GM19328 (cell line): ENCODE measurements around the gene LEAP2.

Experiments used
- ATAC-seq: cut with Tn5 transposase; IDR thresholded peaks from one replicate; pipeline ENCODE4 v1.9.1; 2021; ENCODE audit warnings: mild to moderate bottlenecking, moderate library complexity; ENCODE audit not compliant: unreplicated experiment

LEAP2 gene

DNA sequence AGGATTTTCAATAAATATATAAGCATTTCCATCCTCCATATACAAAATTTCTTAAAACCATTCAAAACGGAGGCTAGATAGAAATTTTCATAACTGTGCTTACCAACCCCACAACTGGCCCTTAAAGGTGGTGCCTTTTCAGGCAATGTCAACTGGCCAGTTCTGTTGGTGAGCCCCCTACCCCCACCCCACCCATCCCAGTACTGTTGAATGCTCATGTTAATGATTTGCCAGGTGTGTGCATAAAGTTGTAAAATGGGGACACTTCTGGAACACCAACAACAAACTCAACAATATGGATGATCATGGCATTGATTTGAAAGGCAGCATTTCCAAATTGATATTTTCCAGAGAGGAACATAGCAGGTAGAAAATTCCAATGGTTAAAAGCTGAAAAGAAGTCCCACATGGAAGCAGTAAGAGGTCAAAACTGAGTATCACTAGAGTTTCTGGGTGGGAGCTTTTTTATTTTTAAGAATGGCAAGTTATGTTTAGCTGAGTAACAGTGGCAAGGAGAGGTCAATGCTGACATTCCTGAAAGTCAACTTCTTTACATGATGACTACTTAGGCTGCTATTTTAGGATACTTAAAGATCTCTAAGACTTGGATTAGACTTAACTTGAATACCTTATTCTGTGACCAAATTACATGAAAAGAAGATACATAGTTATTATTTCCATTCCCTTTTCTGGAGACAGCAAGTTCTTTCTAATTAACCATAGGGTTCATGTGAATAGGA is 2.7 kb downstream of the LEAP2 start:
- ATAC-seq, result no peak

DNA sequence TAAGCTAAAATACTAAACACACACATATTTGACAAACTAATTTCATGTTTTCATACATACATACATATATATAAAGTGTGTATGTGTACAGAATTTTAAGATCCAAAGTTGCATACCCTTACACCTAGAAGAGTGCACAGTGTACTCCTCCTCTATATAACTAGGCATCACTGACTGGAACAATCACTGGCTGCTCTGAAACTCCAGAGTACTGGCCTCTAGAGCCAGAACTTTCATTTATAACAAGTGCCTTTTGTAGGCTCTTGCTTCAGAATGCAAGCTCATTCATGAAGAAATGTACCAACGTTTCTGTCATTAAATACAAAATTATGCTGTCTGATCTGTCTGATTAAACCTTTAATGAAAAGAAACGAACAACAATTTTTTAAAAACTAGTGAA is 4.0 kb downstream of the LEAP2 start:
- ATAC-seq, result no peak

DNA sequence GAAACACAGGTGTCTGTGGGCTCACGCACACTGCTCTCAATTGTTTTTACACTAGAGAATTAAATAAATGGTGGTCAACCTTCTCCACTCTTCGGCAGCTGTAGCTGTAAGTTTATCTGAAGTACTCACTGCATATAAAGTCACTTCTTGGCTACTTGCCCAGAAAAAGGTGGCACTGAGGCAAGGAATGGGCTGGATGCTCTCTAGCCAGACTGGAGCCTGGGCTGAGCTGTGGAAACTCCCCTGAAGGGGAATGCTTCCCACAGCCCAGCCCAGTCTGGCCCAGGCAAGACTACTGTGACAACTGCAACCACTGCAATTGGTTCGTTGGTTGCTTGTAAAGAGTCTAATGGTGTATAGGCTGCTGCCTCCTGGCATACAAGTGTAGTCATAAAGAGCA is 4.5 kb downstream of the LEAP2 start:
- no peak for ATAC-seq

DNA sequence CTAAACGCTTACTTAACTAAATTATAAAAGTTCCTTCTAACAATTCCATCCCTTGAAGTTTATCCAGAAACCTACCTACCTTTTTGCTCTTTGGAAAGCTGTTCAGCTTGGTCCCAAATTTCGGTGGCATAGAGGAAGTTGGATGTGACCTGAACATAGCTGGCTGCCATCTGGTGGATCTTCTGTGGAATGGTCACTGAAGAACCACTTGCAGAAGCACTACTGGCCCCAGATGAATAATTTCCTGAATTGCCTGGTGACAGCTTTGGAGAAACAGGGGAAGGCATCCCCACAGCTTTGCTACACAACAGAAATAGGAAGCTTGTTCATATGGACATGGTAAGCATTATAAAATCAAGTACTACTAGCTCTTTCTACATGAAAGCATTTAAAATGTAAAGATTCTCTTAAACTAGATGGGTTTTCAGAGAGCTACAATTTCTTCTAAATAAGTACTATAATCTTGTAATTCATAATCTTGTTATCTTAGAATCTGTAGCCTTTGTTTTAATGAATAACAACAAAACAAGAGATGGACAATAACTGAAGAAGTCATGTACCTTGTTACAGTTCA is 9.9 kb downstream of the LEAP2 start:
- no peak for ATAC-seq

DNA sequence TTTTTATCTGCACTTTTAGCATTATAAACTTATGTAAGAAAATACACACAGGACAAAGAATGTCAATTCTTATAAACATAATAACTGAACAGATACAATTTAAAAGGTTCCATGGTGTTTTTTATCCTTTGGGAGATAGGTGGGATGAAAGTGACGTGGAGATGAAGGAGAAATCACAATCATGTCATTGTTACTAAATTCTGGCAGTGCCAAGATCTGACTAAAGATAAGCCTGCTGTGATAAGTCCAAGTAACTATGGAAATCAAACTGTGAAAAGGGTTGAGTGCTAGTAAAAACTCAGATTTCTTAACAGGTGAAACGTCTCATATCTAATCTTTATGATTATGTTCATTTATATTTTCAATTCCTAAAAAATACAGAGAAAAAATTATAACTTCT is 11.1 kb downstream of the LEAP2 start:
- ATAC-seq, result no peak

DNA sequence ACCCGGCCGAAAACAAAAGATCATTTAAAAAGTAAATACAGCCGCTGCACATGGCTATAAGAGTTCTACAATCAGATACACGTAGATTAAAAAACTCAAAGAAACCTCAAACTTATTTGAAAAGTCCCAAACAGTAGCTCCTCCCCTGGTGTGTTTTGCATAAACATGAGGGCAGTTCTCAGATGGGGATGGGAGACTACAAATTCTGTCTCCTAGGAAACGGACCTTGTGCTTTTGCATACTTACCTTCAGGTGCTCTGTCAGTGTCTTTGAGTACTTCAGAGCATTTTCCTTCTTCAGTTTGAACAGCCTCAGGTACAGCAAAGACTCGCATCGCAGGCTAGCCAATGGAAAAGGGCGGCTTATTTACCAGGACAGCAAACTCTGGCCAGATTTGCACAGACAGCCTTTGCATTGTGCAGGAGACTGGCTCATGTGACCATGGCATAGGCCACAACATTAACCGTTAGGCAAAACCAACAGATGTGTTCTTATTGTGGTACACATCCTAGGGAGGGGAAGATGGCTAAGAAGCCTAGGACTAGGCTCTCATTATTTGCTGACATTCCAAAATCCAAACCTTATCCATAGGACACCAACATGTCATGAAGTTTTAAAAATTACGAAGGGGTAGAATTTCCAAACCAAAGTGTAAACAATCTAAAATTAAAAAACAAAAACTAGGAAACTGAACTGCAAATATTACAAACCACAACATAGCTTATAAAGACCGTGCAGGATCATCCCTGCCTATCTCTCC is 12.8 kb downstream of the LEAP2 start:
- no peak for ATAC-seq

DNA sequence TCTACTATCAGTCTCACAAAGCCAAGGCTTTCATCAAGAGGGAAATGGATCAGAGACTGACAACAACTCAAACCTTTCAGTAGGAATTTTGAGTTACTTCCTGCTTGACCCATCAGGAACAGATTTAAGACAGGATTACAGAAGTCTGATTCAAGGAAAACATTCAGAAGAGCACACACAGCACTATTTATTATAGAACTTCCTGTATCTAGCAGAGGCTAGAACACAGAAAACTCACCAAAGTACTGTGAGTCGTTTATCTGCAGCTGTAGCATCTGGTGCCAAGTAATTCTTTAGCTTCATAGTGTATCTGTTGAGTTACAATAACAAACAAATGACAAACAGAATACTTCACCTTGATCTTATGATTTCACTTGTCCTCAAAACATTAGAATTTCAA is 13.8 kb downstream of the LEAP2 start:
- ATAC-seq, result no peak

DNA sequence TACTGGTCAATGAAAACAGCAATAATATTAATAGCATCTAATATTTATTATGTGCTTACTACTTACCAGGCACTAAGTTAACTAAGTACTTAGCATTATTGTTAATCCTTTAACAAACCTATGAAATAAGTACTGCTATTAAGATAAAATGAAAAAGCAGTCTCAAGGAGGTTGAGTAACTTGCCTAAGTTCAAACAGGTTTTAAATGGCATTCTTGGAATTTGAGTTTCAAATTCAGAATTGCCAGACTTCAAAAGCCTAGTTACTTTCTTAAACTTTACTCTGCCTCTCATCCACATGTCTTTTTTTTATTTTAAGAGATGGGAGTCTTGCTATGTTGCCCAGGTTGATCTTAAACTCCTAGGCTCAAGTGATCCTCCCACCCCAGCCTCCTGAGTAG is 16.0 kb downstream of the LEAP2 start:
- ATAC-seq, result no peak

DNA sequence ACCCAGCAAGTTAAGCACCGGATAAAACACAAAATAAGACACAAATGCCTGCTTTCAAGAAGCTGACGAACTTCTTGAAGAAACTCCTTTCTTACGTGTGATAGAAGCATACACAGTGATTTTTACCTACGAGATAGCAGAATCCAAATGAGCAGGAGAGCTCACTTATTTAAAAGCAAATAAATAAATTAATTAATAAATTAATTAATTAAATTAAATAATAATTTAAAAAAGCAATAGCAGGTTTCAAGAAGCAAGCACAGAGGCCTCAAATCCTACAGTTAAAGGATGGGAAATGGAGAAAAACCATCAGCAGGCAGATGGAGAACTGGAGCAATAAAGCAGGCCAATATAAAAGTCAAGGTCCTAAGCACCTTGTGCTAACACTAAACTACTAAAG is 17.3 kb downstream of the LEAP2 start:
- ATAC-seq, result no peak

DNA sequence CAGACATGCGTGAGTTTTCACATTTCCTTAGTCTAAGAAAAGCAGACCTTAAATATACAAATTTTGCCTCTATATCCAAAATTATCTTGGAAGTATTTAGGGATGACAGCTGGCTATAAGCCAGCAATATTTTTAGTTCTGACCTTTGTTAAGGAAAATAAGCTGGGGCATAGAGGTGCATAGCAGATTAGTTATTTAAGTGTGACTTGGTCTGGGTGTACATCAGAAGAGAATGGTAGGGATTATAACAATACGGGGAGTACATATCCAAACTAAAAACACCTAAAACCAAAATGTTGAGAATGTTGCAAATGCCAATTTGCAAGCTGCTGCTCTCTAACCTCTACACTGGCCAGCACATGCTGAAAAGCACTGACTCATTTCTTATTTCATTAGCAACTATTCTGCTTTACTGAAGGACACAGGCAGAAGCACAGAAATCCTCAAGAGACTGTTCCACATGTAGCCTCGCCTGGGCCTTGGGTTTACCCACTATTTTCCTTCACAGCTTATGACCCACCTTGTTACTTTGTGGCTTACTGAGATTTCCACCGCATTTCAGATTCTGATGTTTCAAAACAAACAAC is 22.3 kb downstream of the LEAP2 start:
- no peak for ATAC-seq

DNA sequence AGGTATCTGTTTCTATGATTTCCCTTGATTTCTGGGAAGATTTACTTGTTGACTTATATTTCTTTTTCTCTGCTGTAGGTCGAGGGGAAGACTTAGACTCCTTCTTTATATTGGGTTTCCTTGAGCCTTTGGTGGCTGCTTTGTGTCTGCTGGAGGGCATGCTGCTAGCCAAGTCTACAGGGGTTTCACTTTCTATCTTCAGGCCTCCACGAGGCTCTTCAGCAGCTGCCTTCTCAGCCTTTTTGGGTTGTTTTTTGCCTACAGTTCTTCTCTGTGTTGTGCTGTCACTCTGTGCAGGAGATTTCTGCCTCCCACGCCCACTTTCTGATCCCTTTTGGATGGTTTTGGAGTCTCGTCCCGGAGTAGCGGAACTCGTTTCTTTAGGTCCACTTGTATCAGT is 23.2 kb downstream of the LEAP2 start:
- no peak for ATAC-seq

DNA sequence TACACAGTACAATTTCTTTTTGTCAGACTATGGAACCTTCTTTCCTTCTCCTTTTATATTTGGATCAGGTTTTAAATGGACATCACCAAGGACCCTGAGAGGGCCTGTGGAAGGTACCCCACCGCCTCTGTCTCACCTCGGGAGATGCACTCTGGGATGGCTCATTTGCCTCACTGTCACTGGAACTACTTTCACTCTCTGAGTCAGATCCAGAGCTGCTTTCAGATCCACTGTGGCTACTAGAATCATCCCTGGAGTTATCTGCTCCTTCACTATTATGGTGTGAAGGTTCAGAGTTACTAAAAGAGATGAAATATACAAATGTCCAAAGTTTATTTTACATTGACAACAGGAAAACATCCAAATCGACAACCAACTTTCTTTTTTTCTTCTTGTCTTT is 24.6 kb downstream of the LEAP2 start:
- ATAC-seq, result no peak

DNA sequence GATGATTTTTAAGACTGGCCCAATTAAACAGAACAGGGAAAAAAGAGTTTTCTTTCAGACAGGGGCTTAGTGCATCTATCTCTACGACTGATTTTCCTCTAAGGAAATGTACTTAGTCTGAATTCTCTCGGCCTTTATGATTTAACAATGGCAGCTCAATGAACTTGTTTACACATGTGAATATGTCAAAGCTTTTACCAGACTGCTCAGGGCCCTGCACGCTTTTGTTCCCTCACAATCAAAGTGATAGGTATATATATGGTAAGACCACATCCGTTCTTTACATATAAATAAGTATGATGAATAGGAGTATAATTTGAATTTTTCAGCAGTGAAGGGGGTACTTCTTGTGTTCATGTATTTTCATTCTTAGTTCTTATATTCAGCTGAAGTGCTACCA is 27.6 kb downstream of the LEAP2 start:
- ATAC-seq, result no peak

DNA sequence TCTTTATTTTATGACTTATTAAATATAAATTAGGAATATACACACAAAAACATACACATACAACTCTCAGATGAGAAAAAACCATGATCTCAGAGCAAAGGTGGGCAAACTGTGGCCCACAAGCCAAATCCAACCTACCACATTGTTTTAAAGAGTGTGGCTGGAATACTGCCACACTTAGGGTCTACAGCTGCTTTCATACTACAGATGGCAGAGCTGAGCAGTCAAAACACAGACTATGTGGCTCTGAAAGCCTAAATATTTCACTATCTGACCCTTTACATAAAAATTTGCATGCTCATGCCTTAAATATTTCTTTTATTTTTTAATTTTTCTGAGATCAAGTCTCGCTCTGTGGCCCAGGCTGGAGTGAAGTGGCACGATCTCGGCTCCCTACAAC is 28.3 kb downstream of the LEAP2 start:
- ATAC-seq, result no peak

DNA sequence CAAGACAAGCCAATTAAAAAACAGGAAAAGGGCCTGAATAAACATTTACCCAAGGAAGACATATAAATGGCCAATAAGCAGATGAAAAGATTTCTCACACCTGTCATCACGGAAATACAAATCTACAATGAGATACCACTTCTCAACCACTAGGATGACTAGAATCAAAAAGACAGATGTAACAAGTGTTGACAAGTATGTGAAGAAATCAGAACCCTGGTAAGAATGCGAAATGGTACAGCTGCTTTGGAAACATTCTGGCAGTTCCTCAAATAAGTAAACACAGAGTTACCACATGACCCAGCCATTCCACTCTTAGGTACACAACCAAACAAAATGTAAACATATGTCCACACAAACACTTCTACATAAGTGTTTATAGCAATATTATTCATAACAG is 32.5 kb downstream of the LEAP2 start:
- ATAC-seq, result no peak

DNA sequence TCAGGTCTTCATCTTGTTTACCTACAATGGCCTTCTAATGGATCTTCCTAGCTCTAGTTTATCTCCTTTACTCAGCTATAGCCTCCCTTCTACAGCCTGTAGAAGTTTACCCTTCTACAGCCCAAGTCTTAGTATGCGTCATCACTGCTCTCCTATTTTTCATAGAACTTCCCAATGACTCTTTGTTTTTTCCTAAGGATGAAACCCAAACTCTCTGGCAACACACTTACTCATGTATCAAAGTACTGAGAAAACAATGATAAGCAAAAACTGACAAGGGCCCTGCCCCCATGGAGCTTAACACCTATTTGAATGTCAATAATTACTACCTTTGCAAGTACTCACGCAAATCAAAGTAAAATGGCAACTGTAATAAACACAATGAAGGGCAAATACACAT is 33.7 kb downstream of the LEAP2 start:
- ATAC-seq, result no peak

DNA sequence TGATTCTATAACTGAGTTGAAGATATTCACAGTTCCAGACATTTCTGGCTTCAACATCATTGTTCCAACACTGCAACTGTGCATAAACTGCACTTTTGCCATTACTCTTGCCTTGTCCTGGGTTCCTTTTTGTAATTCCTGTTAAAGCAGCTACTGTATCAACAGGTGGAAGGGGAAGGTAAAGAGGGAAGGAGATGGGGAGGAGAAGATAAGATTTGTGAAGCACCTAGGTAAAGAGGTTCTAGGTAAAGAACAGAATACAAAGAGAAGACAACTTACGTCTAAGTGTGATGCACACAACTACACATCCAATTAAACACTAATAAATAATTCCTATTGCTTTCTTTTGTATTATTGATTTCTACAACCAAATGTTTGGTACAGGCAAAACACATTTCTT is 36.2 kb downstream of the LEAP2 start:
- no peak for ATAC-seq

DNA sequence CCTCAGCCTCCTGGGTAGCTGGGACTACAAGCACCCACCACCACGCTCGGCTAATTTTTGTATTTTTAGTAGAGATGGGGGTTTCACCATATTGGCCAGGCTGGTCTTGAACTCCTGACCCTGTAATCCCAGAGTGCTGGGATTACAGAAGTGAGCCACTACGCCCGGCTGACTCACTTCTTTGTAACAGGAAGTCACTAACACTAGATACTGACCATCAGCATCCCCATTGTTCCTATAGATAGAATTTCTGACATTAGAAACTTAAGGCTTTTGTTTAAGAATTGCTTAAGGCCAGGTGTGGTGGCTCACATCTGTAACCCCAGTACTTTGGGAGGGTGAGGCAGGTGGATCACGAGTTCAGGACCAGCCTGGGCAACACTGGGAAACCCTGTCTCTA is 42.2 kb downstream of the LEAP2 start:
- no peak for ATAC-seq

DNA sequence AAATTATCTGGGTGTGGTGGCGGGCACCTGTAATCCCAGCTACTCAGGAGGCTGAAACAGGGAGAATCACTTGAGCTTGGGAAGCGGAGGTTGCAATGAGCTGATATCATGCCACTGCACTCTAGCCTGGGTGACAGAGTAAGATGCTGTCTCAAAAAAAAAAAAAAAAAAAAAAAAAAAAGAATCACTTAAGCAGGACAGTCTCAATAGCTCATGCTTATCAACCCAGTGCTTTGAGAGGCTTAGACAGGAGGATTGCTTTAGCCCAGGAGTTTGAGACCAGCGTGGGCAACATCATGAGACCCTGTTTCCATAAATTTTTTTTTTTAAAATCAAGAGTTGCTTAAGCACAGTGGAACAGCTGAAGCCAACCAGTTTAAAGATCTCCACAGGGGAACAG is 42.6 kb downstream of the LEAP2 start:
- no peak for ATAC-seq
